ENCODE measurements around the gene NR3C2.

Gene NR3C2

GRCh38 chr4:148255344-148255720, 186.9 kb downstream of the NR3C2 start:
- DNase-seq: no peak

GRCh38 chr4:148254621-148255343, 187.4 kb downstream of the NR3C2 start:
- no peak for DNase-seq

GRCh38 chr4:148253768-148254167, 188.4 kb downstream of the NR3C2 start:
- no peak for DNase-seq

- DNase-seq: no peak
Observed at GRCh38 chr4:148248824-148249223, 193.4 kb downstream of the NR3C2 start.

GRCh38 chr4:148245015-148245414, 197.2 kb downstream of the NR3C2 start:
- DNase-seq: no peak

GRCh38 chr4:148243837-148244236, 198.4 kb downstream of the NR3C2 start:
- no peak for DNase-seq

GRCh38 chr4:148240241-148240640, 202.0 kb downstream of the NR3C2 start:
- no peak for DNase-seq

- DNase-seq: no peak
Observed at GRCh38 chr4:148239494-148239985, 202.7 kb downstream of the NR3C2 start.

GRCh38 chr4:148238811-148239493, 203.3 kb downstream of the NR3C2 start:
- no peak for DNase-seq

- DNase-seq: no peak
Observed at GRCh38 chr4:148238086-148238485, 204.1 kb downstream of the NR3C2 start.

- DNase-seq: no peak
Observed at GRCh38 chr4:148235809-148236208, 206.4 kb downstream of the NR3C2 start.

- DNase-seq: no peak
Observed at GRCh38 chr4:148229798-148230197, 212.4 kb downstream of the NR3C2 start.

GRCh38 chr4:148229028-148229427, 213.2 kb downstream of the NR3C2 start:
- DNase-seq: no peak

GRCh38 chr4:148227147-148227546, 215.1 kb downstream of the NR3C2 start:
- no peak for DNase-seq

- DNase-seq: no peak
Observed at GRCh38 chr4:148226341-148226740, 215.9 kb downstream of the NR3C2 start.

- DNase-seq: no peak
Observed at GRCh38 chr4:148225639-148226038, 216.6 kb downstream of the NR3C2 start.

GRCh38 chr4:148224476-148224875, 217.7 kb downstream of the NR3C2 start:
- DNase-seq: no peak

GRCh38 chr4:148222991-148223660, 219.1 kb downstream of the NR3C2 start:
- no peak for DNase-seq

- DNase-seq: no peak
Observed at GRCh38 chr4:148216866-148217814, 225.1 kb downstream of the NR3C2 start.

GRCh38 chr4:148216321-148216720, 225.9 kb downstream of the NR3C2 start:
- DNase-seq: no peak

- DNase-seq: no peak
Observed at GRCh38 chr4:148215202-148215601, 227.0 kb downstream of the NR3C2 start.

- no peak for DNase-seq
Observed at GRCh38 chr4:148214529-148215166, 227.6 kb downstream of the NR3C2 start.
